Posterior cingulate gyrus (tissue), 11 donors: Measurements from ENCODE around the gene TSPAN32.

Source experiments
- DNase-seq, 10 donors: peaks; one replicate each; pipeline versions ENCODE4 v3.0.0 to v3.0.0-alpha.2; 2020 to 2021; ENCODE audit warnings: mixed read lengths in 3 of 10
- intact Hi-C: fragments of 100-400 bp; cut with DNase I; formaldehyde crosslinking; loops from one replicate; pipeline ENCODE4 v1.15.1; 2023

The TSPAN32 gene

GRCh38 chr11:2265854-2266585 is 35.8 kb upstream of the TSPAN32 start:
- peak in 1 of 10 donors; percentile 69 for DNase-seq
- intact Hi-C loops, result no loop called here

- peak in 2 of 10 donors; percentile 52 to 56 for DNase-seq
- intact Hi-C loops, result no loop called here
Observed at GRCh38 chr11:2266586-2267305, 35.1 kb upstream of the TSPAN32 start.

- peak in 3 of 10 donors; percentile 17 to 80 (median 70) for DNase-seq
- intact Hi-C loops, result no loop called here
Observed at GRCh38 chr11:2267306-2267850, 34.4 kb upstream of the TSPAN32 start.

- intact Hi-C loops, result no loop called here
- peak in 2 of 10 donors; percentile 37 to 74 for DNase-seq
Observed at GRCh38 chr11:2267851-2268728, 33.7 kb upstream of the TSPAN32 start.

DNA sequence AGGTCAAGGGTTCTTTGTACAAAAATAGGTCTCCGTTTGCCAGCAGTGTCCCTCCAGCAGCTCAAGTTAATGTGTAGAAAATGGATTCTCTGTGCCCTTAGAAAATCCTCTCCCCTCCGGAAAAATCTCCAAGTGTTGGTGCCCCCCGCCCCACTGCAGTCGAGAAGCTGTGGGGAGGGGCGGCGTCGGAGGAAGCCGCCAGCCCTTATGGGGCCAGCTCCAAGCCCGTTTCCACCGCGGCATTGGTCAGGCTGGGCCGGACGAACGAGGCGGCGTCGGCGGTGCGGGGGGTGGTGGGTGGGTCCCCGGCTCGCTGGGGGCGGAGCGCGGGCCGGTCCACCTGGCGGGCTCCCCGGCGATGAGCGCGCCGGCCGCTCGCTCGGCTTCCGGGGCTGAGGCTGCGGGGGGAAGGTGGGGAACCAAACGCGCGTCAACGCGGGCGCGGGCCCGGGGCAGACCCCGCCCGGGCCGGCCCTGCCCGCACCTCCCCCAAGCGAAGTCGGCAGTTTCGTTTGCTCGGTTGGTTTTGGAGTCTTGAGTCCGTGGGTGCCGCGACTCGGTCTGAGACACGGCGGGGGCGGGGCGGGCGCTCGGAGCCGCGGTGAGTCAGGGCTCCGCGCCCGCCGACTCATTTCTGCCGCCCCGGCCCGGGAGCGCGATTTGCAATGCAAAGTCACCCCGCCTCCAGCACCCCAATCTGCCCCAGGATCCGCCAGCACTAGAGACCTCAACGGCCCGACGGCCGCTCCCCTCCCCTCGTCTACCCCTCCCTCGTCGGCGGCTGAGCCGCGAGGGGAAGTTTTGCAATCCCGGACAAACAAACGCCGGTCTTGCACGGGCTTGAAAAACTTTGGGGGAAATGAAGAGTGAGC is 32.8 kb upstream of the TSPAN32 start:
- intact Hi-C loops, result no loop called here
- peak in 2 of 10 donors; percentile 70 to 84 for DNase-seq

GRCh38 chr11:2269601-2270321 is 32.1 kb upstream of the TSPAN32 start:
- intact Hi-C loops, result no loop called here
- peak in 3 of 10 donors; percentile 23 to 89 (median 56) for DNase-seq

DNA sequence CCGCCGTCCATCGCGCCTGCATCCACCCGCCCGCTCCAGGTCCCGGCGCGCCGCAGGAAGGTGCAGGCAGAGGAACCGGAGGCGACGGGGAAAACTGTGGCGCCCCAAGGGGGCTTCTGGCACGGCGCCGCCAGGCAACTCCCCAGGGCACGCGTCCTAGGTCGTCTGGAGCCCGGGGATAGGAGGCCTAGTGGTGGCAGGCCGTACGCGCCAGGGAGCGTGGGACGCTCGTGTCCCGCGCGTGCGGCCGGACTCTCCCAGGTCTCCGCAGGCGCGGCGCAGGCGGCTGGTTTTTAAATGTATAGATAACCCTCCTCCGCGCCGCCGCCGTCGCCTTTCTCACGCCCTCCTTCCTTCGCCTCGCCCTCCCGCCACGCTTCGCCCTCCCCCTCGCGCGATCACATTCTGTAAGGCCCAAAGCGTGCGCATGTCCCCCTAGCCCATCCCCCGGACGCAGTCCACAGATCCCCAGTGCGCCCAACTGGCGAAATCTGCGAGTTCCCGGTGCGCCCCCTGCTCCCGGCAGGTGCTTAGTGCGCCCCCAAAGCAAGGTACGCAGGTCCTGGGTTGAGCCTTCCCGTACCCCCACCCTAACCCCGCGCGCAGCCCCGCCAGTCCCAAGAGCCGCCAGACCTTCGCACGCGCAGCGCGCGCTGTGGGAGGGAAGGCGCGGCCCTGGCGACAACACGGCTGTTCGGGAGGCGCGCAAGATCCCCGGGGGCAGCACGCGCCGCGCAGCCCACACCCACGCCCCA is 31.3 kb upstream of the TSPAN32 start, which contains the start of gene ASCL2:
Gene ASCL2, minus strand, starts transcription at position 267 of the 755 bp plus-strand sequence. Its CDS starts 256 bp downstream, at position 11.
- peak in 1 of 10 donors; percentile 70 for DNase-seq

DNA sequence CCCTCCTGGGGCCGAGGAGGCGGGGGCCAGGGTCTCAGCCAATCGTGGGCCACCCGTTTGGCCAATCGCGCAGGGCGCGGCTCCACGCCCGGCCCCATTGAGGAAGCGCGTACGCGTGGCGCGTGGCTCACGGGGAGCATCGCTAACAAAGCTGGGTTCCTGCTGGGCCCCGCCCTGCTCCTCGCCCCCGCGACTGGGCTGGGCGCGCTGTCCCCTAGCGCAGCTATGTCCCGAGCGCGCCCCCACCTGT is 30.8 kb upstream of the TSPAN32 start:
- DNase-seq, result peak in 2 of 10 donors; percentile 32 to 89
- intact Hi-C loops, result no loop called here

More for the DNA sequence above, 31.3 kb upstream of the TSPAN32 start, which contains the start of gene ASCL2:
- intact Hi-C loops, result no loop called here

- DNase-seq, result peak in 2 of 10 donors; percentile 59 to 72
- intact Hi-C loops, result no loop called here
Observed at GRCh38 chr11:2271327-2272227, 30.2 kb upstream of the TSPAN32 start.

GRCh38 chr11:2272228-2272945 is 29.4 kb upstream of the TSPAN32 start:
- intact Hi-C loops, result no loop called here

GRCh38 chr11:2272946-2273280 is 28.9 kb upstream of the TSPAN32 start:
- intact Hi-C loops, result no loop called here

More at GRCh38 chr11:2272228-2272945, 29.4 kb upstream of the TSPAN32 start:
- peak in 1 of 10 donors; percentile 67 for DNase-seq

GRCh38 chr11:2273311-2273710 is 28.5 kb upstream of the TSPAN32 start:
- no peak for DNase-seq
- intact Hi-C loops, result no loop called here

More at GRCh38 chr11:2272946-2273280, 28.9 kb upstream of the TSPAN32 start:
- no peak for DNase-seq

DNA sequence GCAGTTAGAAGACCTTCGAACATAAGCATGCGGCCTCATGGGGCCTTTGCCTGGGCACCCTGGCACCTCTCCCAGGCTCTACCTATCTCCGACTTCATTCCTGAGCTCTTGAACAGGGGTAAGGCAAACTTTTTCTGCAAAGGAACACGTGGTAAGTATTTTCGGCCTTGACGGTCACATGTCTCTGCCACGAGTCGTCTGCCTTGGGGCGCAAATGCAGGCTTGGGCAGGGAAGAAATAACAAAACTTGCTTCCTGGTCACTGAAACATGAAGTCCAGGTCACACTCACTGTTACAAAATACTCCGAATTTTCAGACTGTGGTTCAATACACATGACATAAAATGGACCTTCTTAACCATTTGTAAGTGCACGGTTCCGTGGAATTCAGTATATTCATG is 28.0 kb upstream of the TSPAN32 start:
- intact Hi-C loops, result no loop called here
- DNase-seq, result peak in 1 of 10 donors; percentile 50

- intact Hi-C loops, result no loop called here
- peak in 2 of 10 donors; percentile 15 to 69 for DNase-seq
Observed at GRCh38 chr11:2275334-2276279, 26.2 kb upstream of the TSPAN32 start.

GRCh38 chr11:2276280-2277007 is 25.4 kb upstream of the TSPAN32 start:
- no peak for DNase-seq
- intact Hi-C loops, result no loop called here
